Motor neuron (in vitro differentiated cells): ENCODE data around the gene RPAP3. TPM values are rescaled to one million over a fixed set of nuclear protein-coding genes. Genes with fewer than 3 reads are reported as not detected.
"Not testable (repeated sequence)": the region's sequence is repeated elsewhere in the genome, so short reads cannot be mapped to it uniquely, and the experiment has no call there.

Experiments
- ATAC-seq, 8 experiments: fragments of 200-7000 bp; cut with Tn5 transposase; replicated peaks in 6 of 8; 2 replicates each; pipeline ENCODE4 v1.8.0; 2021; ENCODE audit warnings: mild to moderate bottlenecking in 8 of 8, moderate library complexity in 8 of 8
- H3K27ac ChIP-seq, 2 donors: fragments of 250-450 bp; sonication (Bioruptor Pico); 2 replicates each; pipeline ENCODE4 v1.9.0; 2021; ENCODE audit warnings: antibody characterized with exemption in 2 of 2, mild to moderate bottlenecking in 2 of 2, moderate library complexity in 1 of 2
- H3K4me1 ChIP-seq, 2 donors: fragments of 250-450 bp; sonication (Bioruptor Pico); replicated peaks in 1 of 2; 2 replicates each; pipeline ENCODE4 v1.6.1; 2021; ENCODE audit warnings: antibody characterized with exemption in 2 of 2, mild to moderate bottlenecking in 2 of 2, moderate library complexity in 1 of 2
- H3K4me3 ChIP-seq, 5 donors: fragments of 250-450 bp; sonication (Bioruptor Pico); 2 replicates each; pipeline ENCODE4 v1.9.0; 2021; ENCODE audit warnings: antibody characterized with exemption in 5 of 5, mild to moderate bottlenecking in 5 of 5, moderate library complexity in 4 of 5
- WGBS, 10 experiments: fragments of 450-650 bp; shearing (Covaris generic); methylation state at CpG; one replicate each; pipeline ENCODE4 v1.0.0; 2022; 5-methylcytosine and 5-hydroxymethylcytosine counted together
- in situ Hi-C, 9 experiments: fragments of 400-800 bp; cut with MboI; loops; one replicate each; pipeline ENCODE4 v1.15.0; 2021; ENCODE audit warnings: low sequenced_read_pairs in 9 of 9, low pct_unique_long_range_greater_than_20kb in 2 of 9; ENCODE audit not compliant: unreplicated experiment in 9 of 9
- total RNA-seq, 8 experiments: library from RNA; unstranded; fragments of 300-600 nt; gene quantifications; 2 replicates each; pipeline versions ENCODE4 v1.2.3 to v1.2.4, GENCODE V29; 2022

The RPAP3 gene
- total RNA-seq, 8 experiments from 2014 or later: 17.1 to 45.6 (median 29.5) TPM

- Histone ChIP-seq H3K4me1 (no peaks in the 10 kb centered on the region), H3K4me3 (no peak overlapping the region), H3K27ac (no peak overlapping the region)
- in situ Hi-C loops: loop anchor here in 2 of 9 experiments (25.0 kb wide), 1 partner anchor 661 kb away; no protein-coding TSS in a partner anchor
- ATAC-seq: no peak
- WGBS, 10 experiments: 82 to 100% (median 90%) methylated on average over 2 to 4 of the region's 4 CpGs; no CpG with 5 or more reads in 1 of the 10 experiments
Observed at GRCh38 chr12:47698055-47698454, 7.8 kb downstream of the RPAP3 start.

GRCh38 chr12:47689215-47689614 is 16.6 kb downstream of the RPAP3 start:
- 90 to 100% (median 100%) methylated on average over 1 to 2 of the region's 2 CpGs; no CpG with 5 or more reads in 2 of the 10 experiments for WGBS, 10 experiments
- Histone ChIP-seq H3K4me3 (no peak overlapping the region), H3K27ac (no peak overlapping the region), H3K4me1 (no peaks in the 10 kb centered on the region)
- in situ Hi-C loops: loop anchor here in 2 of 9 experiments (25.0 kb wide), 1 partner anchor 652 kb away; no protein-coding TSS in a partner anchor
- ATAC-seq: no peak

- ATAC-seq: no peak
- in situ Hi-C loops: loop anchor here in 2 of 9 experiments (25.0 kb wide), 1 partner anchor 650 kb away; no protein-coding TSS in a partner anchor
- Histone ChIP-seq H3K4me3 (no peak overlapping the region), H3K4me1 (no peaks in the 10 kb centered on the region), H3K27ac (no peak overlapping the region)
- 62 to 96% (median 80%) methylated on average over 2 to 3 of the region's 3 CpGs for WGBS, 10 experiments
Observed at GRCh38 chr12:47687636-47688035, 18.2 kb downstream of the RPAP3 start.

- in situ Hi-C loops: loop anchor here in 2 of 9 experiments (25.0 kb wide), 1 partner anchor 649 kb away; no protein-coding TSS in a partner anchor
Observed at GRCh38 chr12:47686645-47687240, 19.1 kb downstream of the RPAP3 start.

GRCh38 chr12:47679785-47680184 is 26.0 kb downstream of the RPAP3 start:
- H3K4me3 ChIP-seq: no peak overlapping the region
- no peak overlapping the region for H3K27ac ChIP-seq

More at GRCh38 chr12:47686645-47687240, 19.1 kb downstream of the RPAP3 start:
- no peak overlapping the region for H3K27ac ChIP-seq
- H3K4me3 ChIP-seq: no peak overlapping the region
- peak in 6 of 8 experiments; percentile 39 to 67 (median 52) for ATAC-seq
- H3K4me1 ChIP-seq: no peaks in the 10 kb centered on the region
- WGBS, 10 experiments: 53 to 93% (median 75%) methylated on average over 2 to 4 of the region's 4 CpGs

GRCh38 chr12:47672068-47672467 is 33.8 kb downstream of the RPAP3 start:
- Histone ChIP-seq H3K4me3 (no peak overlapping the region), H3K4me1 (no peaks in the 10 kb centered on the region), H3K27ac (no peak overlapping the region)
- no peak for ATAC-seq
- in situ Hi-C loops: loop anchor here in 3 of 9 experiments (25.0 kb wide), 1 partner anchor 635 kb away; no protein-coding TSS in a partner anchor
- WGBS, 10 experiments: 89 to 100% (median 98%) methylated on average over 2 of the region's 2 CpGs; no CpG with 5 or more reads in 2 of the 10 experiments

More at GRCh38 chr12:47679785-47680184, 26.0 kb downstream of the RPAP3 start:
- WGBS, 10 experiments: 75 to 100% (median 95%) methylated on average over 1 to 2 of the region's 2 CpGs; no CpG with 5 or more reads in 1 of the 10 experiments
- in situ Hi-C loops: loop anchor here in 2 of 9 experiments (25.0 kb wide), 1 partner anchor 642 kb away; no protein-coding TSS in a partner anchor
- no peaks in the 10 kb centered on the region for H3K4me1 ChIP-seq
- ATAC-seq: no peak

GRCh38 chr12:47667935-47668334 is 37.9 kb downstream of the RPAP3 start:
- not testable (repeated sequence) for ATAC-seq, H3K27ac ChIP-seq, H3K4me3 ChIP-seq, H3K4me1 ChIP-seq
- WGBS, 10 experiments: 77 to 100% (median 94%) methylated on average over 1 to 6 of the region's 6 CpGs
- in situ Hi-C loops: loop anchor here in 3 of 9 experiments (25.0 kb wide), 1 partner anchor 631 kb away; no protein-coding TSS in a partner anchor

- Histone ChIP-seq H3K27ac (no peak overlapping the region), H3K4me1 (no peaks in the 10 kb centered on the region), H3K4me3 (no peak overlapping the region)
- 37 to 89% (median 64%) methylated on average over 2 to 3 of the region's 4 CpGs; no CpG with 5 or more reads in 5 of the 10 experiments for WGBS, 10 experiments
- in situ Hi-C loops: loop anchor here in 3 of 9 experiments (25.0 kb wide), 1 partner anchor 615 kb away; no protein-coding TSS in a partner anchor
- ATAC-seq: peak in 5 of 8 experiments; percentile 19 to 80 (median 58)
Observed at GRCh38 chr12:47652521-47653234, 53.2 kb downstream of the RPAP3 start.

GRCh38 chr12:47651368-47652254 is 54.2 kb downstream of the RPAP3 start:
- 0 to 75% (median 52%) methylated on average over 1 to 9 of the region's 12 CpGs; no CpG with 5 or more reads in 2 of the 10 experiments for WGBS, 10 experiments
- Histone ChIP-seq H3K4me1 (no peaks in the 10 kb centered on the region), H3K27ac (no peak overlapping the region), H3K4me3 (no peak overlapping the region)
- peak in 6 of 8 experiments; percentile 67 to 88 (median 76) for ATAC-seq
- in situ Hi-C loops: loop anchor here in 3 of 9 experiments (25.0 kb wide), 1 partner anchor 614 kb away; no protein-coding TSS in a partner anchor

GRCh38 chr12:47650469-47650868 is 55.4 kb downstream of the RPAP3 start:
- no peak for ATAC-seq
- no peaks in the 10 kb centered on the region for H3K4me1 ChIP-seq
- WGBS, 10 experiments: 0 to 100% (median 80%) methylated on average over 1 of the region's 1 CpG; no CpG with 5 or more reads in 5 of the 10 experiments
- in situ Hi-C loops: loop anchor here in 3 of 9 experiments (25.0 kb wide), 1 partner anchor 613 kb away; no protein-coding TSS in a partner anchor
- H3K27ac ChIP-seq: no peak overlapping the region
- no peak overlapping the region for H3K4me3 ChIP-seq

- in situ Hi-C loops: no loop called here
- Histone ChIP-seq H3K4me1 (no peaks in the 10 kb centered on the region), H3K4me3 (no peak overlapping the region), H3K27ac (no peak overlapping the region)
- 58 to 100% (median 83%) methylated on average over 1 to 2 of the region's 2 CpGs; no CpG with 5 or more reads in 2 of the 10 experiments for WGBS, 10 experiments
- ATAC-seq: no peak
Observed at GRCh38 chr12:47649381-47649780, 56.4 kb downstream of the RPAP3 start.

GRCh38 chr12:47648056-47648579 is 57.7 kb downstream of the RPAP3 start:
- no peak for ATAC-seq
- whole genome bisulfite sequencing, 10 experiments: 33 to 100% (median 65%) methylated on average over 1 to 2 of the region's 2 CpGs; no CpG with 5 or more reads in 2 of the 10 experiments
- Histone ChIP-seq H3K27ac (no peak overlapping the region), H3K4me1 (no peaks in the 10 kb centered on the region), H3K4me3 (no peak overlapping the region)
- in situ Hi-C loops: no loop called here
